ENCODE data around the gene OPCML. TPM values are rescaled to one million over a fixed set of nuclear protein-coding genes. Genes with fewer than 3 reads are reported as not detected.

OPCML gene
- total RNA-seq, 1 donor from 2014 or later: 0.10 TPM

DNA sequence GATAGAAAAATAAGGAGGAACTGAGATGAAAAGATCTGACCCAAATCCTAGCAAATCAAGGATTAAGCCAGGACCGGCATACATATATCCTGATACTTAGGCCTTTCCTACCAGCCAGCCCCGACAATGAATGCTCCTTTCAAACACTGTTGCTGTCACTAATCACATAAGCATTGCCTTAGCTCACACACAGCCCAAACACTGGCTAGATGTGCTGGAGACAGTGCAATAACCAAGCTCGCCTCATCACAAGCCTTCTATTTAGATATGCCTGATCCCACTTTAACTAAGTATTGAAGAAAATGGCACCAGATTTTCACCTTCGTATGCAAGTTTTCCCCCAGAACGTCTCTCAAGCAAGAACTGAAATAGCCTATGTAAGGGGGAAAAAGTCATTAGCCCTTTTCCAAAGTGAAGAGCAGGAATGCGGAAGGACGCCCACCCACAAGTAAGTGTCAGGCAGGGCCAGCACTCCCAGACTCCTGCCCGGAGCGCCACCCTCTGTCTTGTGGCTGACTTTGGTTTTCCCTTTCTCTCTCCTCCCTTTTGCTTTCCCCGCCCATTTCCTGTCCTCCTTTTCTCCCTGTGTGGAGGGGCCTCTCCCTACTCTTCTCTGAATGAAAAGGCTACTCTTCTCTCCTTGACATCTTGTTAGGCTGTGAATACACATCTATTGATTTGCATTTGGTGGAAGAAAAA, 8.9 kb upstream of the OPCML start:
- DNase-seq (ENCODE audit: low spot score): no peak

DNA sequence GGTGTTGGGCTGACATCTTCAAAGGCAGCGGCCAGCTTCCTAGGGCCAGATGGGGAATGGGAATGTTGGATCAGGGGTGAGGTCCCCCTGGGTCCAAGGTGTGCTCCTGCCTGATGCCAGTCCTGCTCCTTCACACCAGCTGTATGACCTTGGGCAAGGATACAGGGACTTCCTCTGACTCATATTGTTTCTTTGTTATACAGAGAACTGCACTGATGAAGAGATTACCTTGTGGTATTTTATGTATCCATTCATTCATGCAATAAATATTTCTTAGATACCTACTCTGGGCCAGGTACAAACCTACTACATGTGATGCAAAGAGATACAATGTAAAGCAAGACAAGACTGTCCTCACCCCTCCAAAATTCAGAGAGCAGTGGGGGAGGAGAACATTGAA, 3.9 kb upstream of the OPCML start:
- DNase-seq (ENCODE audit: low spot score): no peak

DNA sequence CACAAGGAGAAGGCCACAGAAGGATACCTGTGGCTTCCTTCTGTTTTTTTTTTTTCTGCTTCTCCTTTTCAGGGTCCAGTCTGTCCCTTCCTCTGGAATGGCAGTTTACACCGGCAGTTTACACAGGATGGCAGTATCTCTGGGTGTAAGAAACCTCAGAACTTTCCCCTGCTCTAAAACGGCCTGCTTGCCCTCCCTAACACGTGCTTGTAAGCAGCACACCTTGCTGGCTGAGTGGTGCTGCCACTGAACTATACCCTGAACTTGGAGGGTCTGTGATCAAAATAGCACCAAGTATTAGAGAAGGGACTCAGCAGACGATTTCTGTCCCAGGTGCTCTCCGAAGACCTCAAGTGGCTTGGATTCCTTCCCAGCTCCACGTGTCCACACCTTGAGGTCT, 904 bp upstream of the OPCML start:
- DNase-seq (ENCODE audit: low spot score): no peak

DNA sequence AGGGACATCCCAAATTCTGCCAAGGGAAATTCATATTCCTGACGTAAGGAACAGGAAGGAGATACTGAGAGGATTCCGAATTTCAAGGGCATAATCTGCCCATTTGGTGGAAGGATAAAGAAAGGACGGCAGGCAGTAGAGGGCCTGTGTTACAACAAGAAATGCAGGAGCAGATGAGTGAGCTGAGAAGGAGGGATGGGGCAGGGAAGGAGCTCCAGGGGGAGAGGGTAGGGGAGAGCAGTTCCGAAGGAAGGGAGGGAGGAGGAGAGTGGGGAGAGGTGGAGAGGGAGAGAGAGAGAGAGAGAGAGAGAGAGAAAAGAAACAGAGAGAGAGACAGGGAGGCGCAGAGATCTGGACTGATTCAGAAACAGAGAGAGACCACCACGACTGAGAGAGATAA, 843 bp downstream of the OPCML start:
- no peak for DNase-seq (ENCODE audit: low spot score)

DNA sequence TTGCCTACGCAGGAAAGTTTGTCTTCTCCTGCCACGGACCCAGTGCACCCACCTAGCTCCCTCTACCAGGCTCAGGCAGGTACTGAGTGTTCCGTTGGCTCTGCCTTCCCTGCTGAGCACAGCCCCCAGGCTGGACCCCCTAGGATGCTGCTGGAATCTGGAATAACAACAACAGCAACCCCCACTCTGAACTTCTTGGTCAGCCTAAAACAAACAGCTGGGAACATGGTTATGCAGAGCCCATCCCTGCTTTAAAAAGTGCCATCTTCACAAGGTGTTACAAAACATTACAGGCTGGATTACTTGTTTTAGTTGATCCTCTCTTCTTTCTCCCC, 1.8 kb downstream of the OPCML start:
- DNase-seq (ENCODE audit: low spot score): no peak

DNA sequence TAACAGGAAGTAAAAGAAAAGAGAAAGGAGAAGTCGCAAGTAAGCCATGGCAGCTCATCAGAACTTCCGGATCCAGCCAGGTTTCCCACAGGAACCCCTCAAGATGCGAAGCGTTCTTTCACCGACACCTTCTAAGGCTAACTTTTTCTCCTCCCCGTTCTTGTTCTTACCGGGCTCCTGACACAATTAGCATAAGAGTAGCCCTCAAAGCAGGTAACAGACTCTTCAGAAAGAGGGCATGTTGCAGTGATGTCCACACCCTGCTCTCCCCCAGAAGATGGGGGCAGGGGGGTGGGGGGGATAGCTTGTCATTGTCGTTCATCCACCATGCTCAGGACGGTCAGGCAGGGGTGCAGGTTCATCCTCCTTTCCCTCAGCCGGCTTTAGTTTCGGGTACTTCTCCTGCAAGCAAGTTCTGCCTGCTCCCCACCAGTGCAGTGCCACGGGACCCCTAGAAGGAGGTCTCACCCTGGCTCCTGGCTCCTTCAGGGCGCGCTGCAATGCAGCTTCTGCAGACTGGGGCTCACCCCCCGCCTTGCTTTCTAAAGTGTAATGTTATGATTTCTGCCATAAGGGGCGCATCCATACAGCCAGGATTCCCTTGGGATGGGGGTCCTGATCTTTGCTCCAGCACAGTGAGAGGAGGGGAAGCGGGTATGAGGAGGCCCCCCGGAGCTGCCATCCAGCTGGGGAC, 2.3 kb downstream of the OPCML start:
- no peak for DNase-seq (ENCODE audit: low spot score)

DNA sequence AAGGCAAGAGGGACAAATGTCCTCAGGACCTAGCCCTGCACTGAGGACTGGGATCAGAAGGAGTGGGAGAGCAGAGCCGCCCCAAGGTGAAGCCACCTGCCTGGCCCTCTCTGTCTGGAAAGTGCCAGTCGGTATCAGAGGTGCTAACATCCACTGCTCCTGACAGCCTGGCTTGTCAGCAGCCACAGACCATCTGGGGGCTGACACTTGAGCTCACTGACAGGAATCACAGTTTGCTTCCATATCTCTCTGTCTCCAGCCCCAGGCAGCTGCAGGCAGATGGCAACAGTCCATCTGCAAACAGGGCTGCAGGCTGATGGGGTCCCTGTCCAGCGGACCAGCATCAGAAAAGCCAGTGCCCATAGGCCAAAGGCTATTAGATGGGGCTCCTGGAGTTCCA, 5.5 kb downstream of the OPCML start:
- no peak for DNase-seq (ENCODE audit: low spot score)

DNA sequence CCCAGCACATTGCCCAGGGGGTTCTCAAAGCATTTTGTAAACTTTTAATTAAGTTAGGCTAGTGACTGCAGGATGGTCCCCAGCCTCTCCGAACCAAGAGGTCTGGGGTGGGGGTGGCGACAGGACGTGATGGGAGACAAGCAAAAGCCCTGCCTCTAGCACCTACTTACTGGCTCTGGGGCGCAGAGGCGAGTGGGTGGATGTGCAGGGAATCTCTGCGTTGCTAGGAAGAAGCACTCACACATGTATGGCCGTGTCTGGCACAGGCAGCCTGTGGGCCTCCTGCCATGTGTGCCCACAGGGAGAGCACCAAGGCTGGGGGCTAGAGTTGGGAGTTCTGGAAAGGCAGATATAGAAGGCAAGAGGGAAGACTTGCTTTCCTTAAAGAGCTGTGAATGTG, 6.3 kb downstream of the OPCML start:
- no peak for DNase-seq (ENCODE audit: low spot score)

DNA sequence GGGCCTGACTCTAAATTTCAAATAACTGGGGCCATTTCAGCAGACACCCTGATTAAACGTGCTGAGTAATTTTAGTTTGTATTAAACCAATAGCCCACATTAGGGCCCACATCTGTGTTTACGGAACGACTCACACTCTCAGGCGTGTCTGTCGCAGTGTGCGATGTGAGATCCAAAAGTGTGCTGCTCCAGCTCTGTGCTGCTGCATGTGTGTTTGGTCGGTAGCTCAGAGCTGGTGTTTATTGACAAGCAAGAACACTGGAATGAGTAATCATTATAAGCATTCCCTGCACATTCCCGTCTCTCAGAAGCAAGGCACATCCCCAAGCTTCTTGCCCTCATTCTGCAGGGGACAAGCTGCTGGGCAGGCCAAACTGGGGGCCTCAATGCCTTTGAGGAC, 7.8 kb downstream of the OPCML start:
- no peak for DNase-seq (ENCODE audit: low spot score)

DNA sequence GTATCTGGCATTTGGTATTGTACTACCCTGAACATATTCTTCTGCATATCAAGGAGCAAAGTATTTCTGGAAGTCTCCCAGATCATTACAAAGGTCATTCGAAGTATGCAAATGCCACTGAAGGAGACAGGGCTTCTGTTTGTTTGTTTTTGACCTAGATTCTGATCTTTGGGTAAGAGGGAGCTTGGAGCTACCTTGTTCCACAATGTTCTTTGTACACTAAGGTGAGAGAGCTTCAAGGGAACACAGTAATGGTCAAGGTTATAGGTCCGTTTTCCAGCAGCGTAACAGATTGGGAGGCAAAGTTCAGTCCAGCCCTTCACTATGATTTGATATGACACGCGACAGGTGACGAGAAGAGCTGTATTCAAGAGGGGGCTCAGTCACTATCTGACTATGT, 10.0 kb downstream of the OPCML start:
- no peak for DNase-seq (ENCODE audit: low spot score)

DNA sequence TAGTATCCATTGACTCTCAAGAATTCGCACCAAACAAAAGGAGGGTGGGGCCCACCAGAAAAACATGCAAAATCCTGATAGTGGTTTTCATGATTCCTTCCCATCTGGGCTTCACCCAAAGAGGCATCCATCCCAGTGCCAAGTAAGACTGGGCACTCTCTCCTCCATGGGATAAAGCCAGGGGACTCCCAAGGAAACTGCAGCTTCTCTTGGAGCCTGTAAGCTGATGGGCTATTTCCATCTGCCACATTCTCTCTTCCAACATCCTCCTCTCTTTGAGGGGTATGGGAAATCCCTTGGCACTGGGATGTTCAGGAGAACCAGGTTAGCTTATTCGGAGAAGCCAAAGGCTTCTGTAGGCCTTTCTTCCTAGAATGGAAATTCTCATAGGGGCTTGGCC, 10.8 kb downstream of the OPCML start:
- no peak for DNase-seq (ENCODE audit: low spot score)

DNA sequence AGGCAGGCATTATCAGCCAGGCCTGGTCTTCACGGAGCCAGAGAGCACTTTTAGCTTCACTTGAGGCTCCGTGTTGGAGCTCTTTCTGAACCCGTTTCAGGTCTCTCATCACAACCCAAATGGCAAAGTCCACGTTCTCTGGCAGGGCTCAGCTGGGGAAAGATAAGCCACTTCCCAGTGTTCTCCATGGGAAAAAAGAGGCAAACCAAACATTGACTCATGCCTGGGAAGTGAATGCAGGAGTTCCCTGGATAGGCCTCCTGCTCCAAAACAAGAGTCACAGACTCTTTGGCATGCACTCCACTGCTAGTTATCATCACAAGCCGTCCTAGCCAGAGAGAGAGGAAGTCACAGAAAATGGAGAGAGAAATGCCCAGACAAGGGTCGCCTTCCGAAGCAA, 11.6 kb downstream of the OPCML start:
- no peak for DNase-seq (ENCODE audit: low spot score)

DNA sequence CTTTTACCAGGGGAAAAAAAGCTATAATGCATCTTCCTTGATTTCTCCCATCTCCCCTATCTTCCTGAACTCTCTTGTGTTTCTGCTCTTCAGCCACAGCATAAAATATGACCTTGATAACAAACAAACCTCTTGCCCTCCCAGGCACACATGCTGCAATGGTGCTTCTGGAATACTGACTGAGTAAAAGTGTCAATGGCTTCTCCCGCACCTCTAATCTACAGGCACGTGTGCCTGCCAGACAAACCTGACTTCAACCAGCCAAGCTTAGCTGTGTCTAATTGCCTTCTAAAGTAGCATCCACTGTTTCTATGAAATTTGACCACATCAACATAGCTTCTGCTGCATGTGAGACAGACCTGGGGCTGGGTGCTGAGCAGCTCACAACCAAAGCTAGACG, 12.7 kb downstream of the OPCML start:
- DNase-seq (ENCODE audit: low spot score): no peak

DNA sequence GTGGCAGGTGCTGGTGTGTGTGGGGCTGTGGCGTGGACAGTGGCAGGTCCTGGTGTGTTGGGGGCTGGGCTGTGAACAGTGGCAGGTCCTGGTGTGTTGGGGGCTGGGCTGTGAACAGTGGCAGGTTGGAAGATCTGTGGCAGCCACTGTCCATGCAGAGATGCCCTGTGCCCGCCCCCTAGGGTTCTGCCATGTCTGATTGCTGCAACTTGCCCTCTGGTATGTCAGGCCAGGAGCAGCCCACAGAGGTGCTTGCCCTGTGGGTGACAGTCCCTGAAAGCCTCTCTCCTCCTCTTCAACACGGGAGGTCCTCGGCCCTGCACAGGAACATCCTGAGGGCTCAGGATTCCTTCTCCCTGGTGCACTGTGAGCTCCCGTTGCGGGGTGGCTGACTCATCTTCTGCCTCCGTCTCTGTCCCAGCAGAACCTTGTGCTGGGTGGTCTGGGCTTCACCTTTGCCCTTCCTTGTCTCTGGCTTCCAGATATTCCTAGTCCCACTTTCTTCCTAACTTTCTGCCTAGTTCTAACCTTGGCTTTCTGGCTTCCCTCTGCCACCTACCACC, 13.5 kb downstream of the OPCML start:
- no peak for DNase-seq (ENCODE audit: low spot score)

DNA sequence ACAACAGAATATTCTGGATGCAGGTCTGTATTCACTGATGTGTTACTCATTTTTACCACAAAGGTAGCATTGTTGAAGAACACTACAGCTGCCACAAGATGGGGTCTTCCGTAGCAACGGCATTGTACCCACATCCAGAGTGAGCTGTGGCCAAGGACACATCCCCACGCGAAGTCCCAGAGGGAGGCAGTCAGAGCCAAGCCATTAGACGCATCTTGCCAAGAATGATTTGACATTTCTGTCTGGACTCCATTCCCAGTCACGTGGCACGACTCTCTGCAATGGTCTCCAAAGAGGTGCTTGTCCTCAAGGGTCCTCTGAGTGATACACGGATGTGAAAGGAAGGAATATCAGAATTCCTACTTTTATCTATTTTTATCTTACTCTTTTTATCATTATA, 15.5 kb downstream of the OPCML start:
- DNase-seq (ENCODE audit: low spot score): no peak

DNA sequence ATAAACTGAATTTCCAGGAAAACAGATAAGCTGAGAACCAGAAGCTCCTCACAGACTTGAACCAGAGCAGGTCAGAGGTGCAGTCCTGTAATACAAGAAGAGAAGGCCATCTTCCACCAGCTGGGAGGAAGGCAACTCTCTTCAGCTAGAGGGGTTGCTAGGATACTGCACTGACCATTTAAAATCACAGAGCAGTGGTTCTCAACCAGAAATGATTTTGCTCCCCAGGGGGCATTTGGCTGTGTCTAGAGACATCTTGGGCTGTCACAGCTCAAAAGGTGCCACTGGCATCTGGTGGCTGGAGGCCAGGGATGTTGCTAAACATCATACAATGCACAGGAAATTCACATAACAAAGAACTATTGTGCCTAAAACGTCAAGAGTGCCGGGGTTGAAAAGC, 17.2 kb downstream of the OPCML start:
- DNase-seq (ENCODE audit: low spot score): no peak

DNA sequence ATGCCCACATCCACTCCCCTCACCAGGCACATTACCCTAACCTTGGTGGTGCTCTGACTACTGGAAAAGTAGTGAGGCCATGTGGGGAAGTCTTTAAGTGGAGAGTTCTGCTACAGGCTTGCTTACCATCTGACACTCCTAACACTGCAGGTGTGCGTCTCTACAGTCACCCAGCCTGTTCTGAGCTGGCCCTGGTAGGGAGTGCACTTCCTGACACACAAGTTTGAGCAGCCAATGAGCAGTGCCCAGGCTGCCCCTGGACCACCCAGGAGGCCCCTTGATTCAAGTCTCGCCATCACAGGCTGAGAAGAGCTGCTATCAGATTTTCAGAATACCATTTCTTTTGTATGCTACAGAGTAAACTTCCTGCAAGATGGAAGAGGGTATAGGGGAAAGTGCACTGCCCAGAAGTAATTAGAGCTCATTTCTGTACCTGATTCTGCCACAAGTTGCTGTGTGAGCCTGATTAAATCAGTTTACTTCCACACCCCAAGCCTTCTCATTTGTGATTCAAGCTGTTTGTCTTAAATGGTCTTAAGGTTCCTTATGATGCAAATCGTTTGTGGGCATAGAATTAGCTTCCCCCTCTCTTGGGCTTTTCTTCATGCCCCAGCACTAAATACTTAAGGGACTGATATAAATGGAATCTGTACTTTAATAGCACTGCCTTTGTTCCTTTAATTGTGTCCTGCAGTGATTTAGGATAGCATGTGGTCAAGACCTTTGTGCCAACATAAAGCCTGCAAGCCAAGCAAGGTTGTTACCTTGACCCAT, 22.2 kb downstream of the OPCML start:
- no peak for DNase-seq (ENCODE audit: low spot score)

DNA sequence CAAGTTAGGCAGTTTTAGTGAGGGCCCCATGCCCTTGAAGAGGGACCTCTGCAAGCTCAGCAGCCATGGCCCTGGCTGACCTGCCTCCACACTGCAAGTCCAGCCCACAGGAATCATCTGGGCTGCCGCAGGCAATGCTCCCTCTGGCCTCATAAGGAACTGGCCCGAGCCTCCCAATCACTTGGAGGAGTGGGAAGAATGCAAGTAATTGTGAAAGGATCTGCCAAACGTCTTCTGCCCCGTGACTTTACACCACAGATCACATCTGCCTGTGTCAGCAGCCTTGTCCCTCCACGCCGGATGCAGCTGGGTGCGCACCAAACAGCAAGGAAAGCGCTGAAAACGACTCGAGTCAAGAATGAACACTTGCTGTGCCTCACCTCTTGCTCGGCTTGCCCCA, 23.8 kb downstream of the OPCML start:
- no peak for DNase-seq (ENCODE audit: low spot score)

DNA sequence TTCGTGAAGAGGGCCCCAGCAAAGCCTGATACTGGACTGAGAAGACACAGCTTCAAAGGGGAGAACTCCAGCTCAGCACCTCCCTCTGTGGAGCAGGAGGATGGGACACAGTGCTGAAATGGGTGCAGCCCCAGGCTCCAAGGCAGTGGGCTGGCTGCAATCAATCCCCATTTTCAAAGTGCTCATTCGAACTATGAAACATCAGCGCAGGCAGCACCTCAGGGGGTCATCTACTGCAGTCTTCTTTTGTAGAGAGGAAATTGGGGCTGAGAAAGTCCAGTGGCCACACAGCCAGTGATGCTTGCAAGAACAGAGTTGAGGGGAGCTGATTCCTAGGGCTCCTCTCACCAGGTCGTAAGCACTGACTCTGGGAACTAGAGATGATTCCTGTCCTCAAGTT, 25.1 kb downstream of the OPCML start:
- DNase-seq (ENCODE audit: low spot score): no peak

DNA sequence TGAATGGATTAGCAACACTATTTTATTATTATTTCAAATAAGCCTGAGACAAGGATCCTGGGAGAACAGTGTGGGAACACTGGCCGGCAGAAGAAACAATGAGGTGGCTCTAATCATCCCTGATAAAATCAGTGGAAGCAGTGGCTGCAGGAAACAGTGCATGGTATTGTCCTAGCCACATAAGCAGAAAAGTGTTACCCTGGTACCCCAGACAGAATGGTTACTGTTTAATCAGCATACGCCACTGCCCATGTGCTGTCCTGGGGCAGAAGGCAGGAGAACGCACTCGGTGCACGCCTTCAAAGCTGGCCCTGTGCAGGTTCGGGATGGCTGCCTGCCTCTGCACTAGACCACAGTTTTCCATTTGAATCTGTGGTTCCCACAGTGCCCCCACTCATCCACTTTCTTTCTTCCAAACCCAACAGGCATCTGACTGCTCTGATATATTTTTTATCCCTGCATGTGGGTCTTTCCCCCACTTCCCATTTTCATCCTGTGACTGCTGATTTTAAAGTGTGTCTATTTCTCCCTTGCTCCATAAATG, 25.7 kb downstream of the OPCML start:
- no peak for DNase-seq (ENCODE audit: low spot score)

DNA sequence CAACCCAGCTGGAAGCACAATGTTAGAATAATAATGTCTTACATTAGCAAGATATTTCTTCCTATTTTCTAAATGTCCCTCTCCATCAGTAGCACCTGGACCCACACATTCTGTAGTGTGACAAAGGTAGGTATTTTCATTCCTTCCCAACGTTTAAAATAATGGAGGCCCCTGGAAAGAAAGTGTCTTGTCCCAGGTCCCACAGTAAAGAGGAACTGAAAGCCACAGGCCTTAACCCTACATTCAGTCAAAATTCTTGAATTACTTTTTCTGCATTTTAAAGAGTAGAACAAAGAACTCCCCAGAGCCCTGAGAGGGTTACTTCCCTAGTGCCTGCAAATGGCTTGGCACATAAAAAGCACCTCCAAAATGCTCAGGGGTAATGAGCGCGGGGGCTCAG, 26.3 kb downstream of the OPCML start:
- DNase-seq (ENCODE audit: low spot score): no peak

DNA sequence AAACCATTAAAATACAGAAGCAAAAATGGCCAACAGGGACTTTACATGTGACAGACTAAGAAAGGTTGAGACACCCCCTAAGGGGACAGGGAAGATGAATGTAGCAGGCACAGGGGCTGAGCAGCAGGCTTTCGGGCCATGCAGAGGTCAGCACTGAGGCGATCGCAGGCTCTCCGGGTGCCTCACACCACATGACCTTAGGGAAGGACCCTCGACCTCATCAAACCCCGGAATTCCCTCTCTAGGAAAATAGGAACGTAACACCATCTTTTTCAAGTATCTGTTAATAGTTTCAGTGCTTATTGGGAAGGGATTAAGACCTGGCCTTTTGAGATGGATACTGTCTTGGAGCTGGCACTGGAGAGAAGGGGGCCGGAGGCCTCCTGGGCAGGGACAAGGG, 27.4 kb downstream of the OPCML start:
- DNase-seq (ENCODE audit: low spot score): no peak

DNA sequence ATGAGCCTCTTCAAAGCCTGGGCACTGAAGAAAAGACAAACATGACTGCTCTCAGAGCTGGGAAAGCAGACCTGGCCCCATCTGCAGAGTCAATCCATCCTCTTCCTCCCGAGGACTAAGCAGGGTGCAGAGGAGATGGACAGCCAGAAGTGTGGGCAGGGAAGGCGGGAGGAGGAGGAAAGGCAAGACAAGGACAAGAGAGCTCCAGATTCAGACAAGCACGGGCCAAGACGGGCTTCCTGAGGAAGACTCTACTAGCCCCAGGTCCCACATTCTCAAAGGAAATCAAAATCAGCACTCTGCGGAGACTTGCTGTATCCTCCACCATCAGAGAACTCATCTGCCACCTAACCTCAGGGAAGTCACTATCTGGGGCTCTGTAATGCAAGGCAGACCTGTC, 28.5 kb downstream of the OPCML start:
- DNase-seq (ENCODE audit: low spot score): no peak
